ENCODE measurements around the gene CNOT6.

- TF ChIP-seq CTCF (IDR thresholded peaks at IDR 0.05; ENCODE audit: low read depth, low read length) (no peak), EZH2phosphoT487 (IDR thresholded peaks at IDR 0.05; ENCODE audit: low read depth) (no peak)
Measured at GRCh38 chr5:180468732-180469585, 25.2 kb upstream of the CNOT6 start.
